Heart left ventricle (tissue), 16 donors: Measurements from ENCODE around the gene VPS35L. TPM values are rescaled to one million over a fixed set of nuclear protein-coding genes. Genes with fewer than 3 reads are reported as not detected.

ENCODE experiments used
- ATAC-seq, 4 donors: fragments of 200-7000 bp; cut with Tn5 transposase; one replicate each; pipeline ENCODE4 v1.9.1; 2020 to 2022; ENCODE audit warnings: moderate library complexity in 4 of 4, mild to moderate bottlenecking in 3 of 4, moderate number of reproducible peaks in 1 of 4
- DNase-seq, 5 donors: peaks; one replicate each; pipeline ENCODE4 v3.0.0-alpha.2; 2020
- H3K27ac ChIP-seq, 12 donors: fragments of 200-600 bp; sonication (generic) in 4 of 12; one replicate each; pipeline versions ENCODE4 v1.5.0 to v1.8.0; 2016 to 2022; ENCODE audit warnings: mild to moderate bottlenecking in 2 of 12
- H3K27me3 ChIP-seq, 9 donors: fragments of 200-600 bp; sonication (generic) in 2 of 9; one replicate each; pipeline versions ENCODE4 v1.5.1 to v1.8.0; 2016 to 2022; ENCODE audit warnings: mild to moderate bottlenecking in 3 of 9
- H3K36me3 ChIP-seq, 9 donors: fragments of 200-600 bp; sonication (generic) in 2 of 9; one replicate each; pipeline versions ENCODE4 v1.5.0 to v1.8.0; 2018 to 2022; ENCODE audit warnings: mild to moderate bottlenecking in 2 of 9
- H3K4me1 ChIP-seq, 12 donors: fragments of 200-600 bp; sonication (generic) in 4 of 12; one replicate each; pipeline versions ENCODE4 v1.5.0 to v1.8.0; 2016 to 2022; ENCODE audit warnings: mild to moderate bottlenecking in 3 of 12
- H3K4me3 ChIP-seq, 12 donors: fragments of 200-600 bp; sonication (generic) in 4 of 12; one replicate each; pipeline versions ENCODE4 v1.5.0 to v1.8.0; 2017 to 2022; ENCODE audit warnings: mild to moderate bottlenecking in 9 of 12, moderate library complexity in 4 of 12
- H3K9me3 ChIP-seq, 12 donors: fragments of 200-600 bp; sonication (generic) in 4 of 12; one replicate each; pipeline versions ENCODE4 v1.5.0 to v1.8.0; 2016 to 2022; ENCODE audit warnings: mild to moderate bottlenecking in 1 of 12
- CTCF ChIP-seq, 12 donors: fragments of 200-600 bp; sonication (generic) in 4 of 12; IDR thresholded peaks; one replicate each; pipeline versions ENCODE4 v1.5.0 to v1.8.0; 2018 to 2022; ENCODE audit warnings: antibody characterized with exemption in 12 of 12, mild to moderate bottlenecking in 5 of 12
- POLR2A ChIP-seq, 2 donors: fragments of 450-650 bp; IDR thresholded peaks; one replicate each; pipeline ENCODE4 v1.6.1; 2017; ENCODE audit warnings: antibody characterized with exemption in 2 of 2, mild to moderate bottlenecking in 2 of 2, moderate library complexity in 2 of 2
- WGBS, 4 donors: extraction: QIAGEN DNeasy Blood & Tissue Kit in 2 of 4; methylation state at CpG; one replicate each; pipeline versions ENCODE4 v1.1.5 to v1.1.7; 2013 to 2018; 5-methylcytosine and 5-hydroxymethylcytosine counted together
- intact Hi-C, 10 donors: fragments of 100-400 bp; cut with DNase I; formaldehyde crosslinking; loops; one replicate each; pipeline versions ENCODE4 v1.11.1 to v1.14.2; 2022
- polyA plus RNA-seq, 2 donors: library from polyadenylated mRNA; stranded (reverse); fragments of 200-250 nt; gene quantifications; one replicate each; pipeline ENCODE4 v1.2.3, GENCODE V29; 2013
- total RNA-seq, 9 donors: library from RNA; depleted of rRNA in 2 of 9; stranded (reverse); fragments of >200 nt in 2 of 9; fragmentation: NEBNext Ultra II Directional in 3 of 9; extraction: Animal tissue kit (Norgen Biotek cat#: 25700) in 3 of 9; gene quantifications; one replicate each; pipeline versions ENCODE4 v1.1.0 to v1.2.4, GENCODE V29; 2016 to 2023
- donor health status: ischemic (EF 13 %, LVEDD 7.1; RV severe dilation, severe dysfunction).
- donor health status: healthy with polysubstance abuse.
- donor health status: DM: no; HTN: yes; CAD: no.
- donor health status: DM: no; HTN: no; CAD: no.
- donor health status: ischemic (EF 25% LVEDD 6.9; RV normal size, moderate dysfunction).
- donor health status: ischemic (EF 25% LVEDD 5.7; RV mildly dilated, moderate dysfunction).
- donor health status: healthy.
- donor health status: DM: yes; HTN: yes; CAD: no.
- donor health status: ischemic (EF 35%, LVEDD 5.7; RV mildly dilated, moderate dysfunction).
- donor health status: nonischemic (EF 11% LVEDD 7.7; RV severe dilation, severe dysfunction).
- donor health status: DM: yes; HTN: yes; CAD: no.
- donor health status: PGD.
- donor health status: ischemic (EF 29% LVEDD 5.4; RV normal size, mild dysfunction).
- donor health status: nonischemic (EF 23%, LVEDD 6.1; RV moderate dilation, normal function).

VPS35L gene
- total and polyA plus RNA-seq, 11 donors: 13.7 to 47.3 (median 24.4) TPM

GRCh38 chr16:19749571-19750080 is 194.1 kb downstream of the VPS35L start:
- Histone ChIP-seq H3K27me3 (no peaks in the 10 kb centered on the region), H3K4me1 (peaks cover 0 to 78% (median 33%) of the 10 kb centered on the region in 12 donors), H3K27ac (peak overlapping the region in 5 of 12 donors; percentile 12 to 46 (median 33)), H3K9me3 (no peaks in the 10 kb centered on the region), H3K36me3 (no peaks in the 10 kb centered on the region), H3K4me3 (no peak overlapping the region)
- WGBS, 4 donors: 83 to 93% (median 86%) methylated on average over 4 of the region's 4 CpGs
- intact Hi-C loops: loop anchor here in 6 of 10 donors (5.0 to 10.0 kb wide), 6 partner anchors 32 to 135 kb away; partner anchors contain the start of genes IQCK (in 2 of the 6), KNOP1 (in 2 of the 6) and GPRC5B (in 1 of the 6)
- no peak for TF ChIP-seq POLR2A (IDR thresholded peaks at IDR 0.05)
- no peak for TF ChIP-seq CTCF (IDR thresholded peaks at IDR 0.05)
- ATAC-seq (no peak), DNase-seq (no peak)

Other genes with a start within 250 kb of the VPS35L start
- gene TMC5, start 137.8 kb upstream of the VPS35L start, total RNA-seq: 1 to 10 TPM in 1 of 9 donors, not detected in 8; 1.8 TPM
- not detected for gene TMC5, start 137.8 kb upstream of the VPS35L start, polyA plus RNA-seq
- 100 to 1,000 TPM in 5 of 9 donors, 10 to 100 TPM in 4; 77.7 to 134 (median 109) TPM for gene GDE1, start 33.6 kb upstream of the VPS35L start, total RNA-seq
- gene GDE1, start 33.6 kb upstream of the VPS35L start, polyA plus RNA-seq: 10 to 100 TPM; 53.3 to 80.9 TPM
- gene CCP110, start 31.8 kb upstream of the VPS35L start, total RNA-seq: 10 to 100 TPM in 3 of 9 donors, 1 to 10 TPM in 6; 5.6 to 13.5 (median 8.7) TPM
- 1 to 10 TPM; 3.1 to 5.3 TPM for gene CCP110, start 31.8 kb upstream of the VPS35L start, polyA plus RNA-seq
- 10 to 100 TPM in 1 of 9 donors, 1 to 10 TPM in 8; 6.3 to 11.5 (median 7.9) TPM for gene KNOP1, start 162.5 kb downstream of the VPS35L start, total RNA-seq
- 10 to 100 TPM in 1 of 2 donors, 1 to 10 TPM in 1; 9.1 to 12.1 TPM for gene KNOP1, start 162.5 kb downstream of the VPS35L start, polyA plus RNA-seq
- gene IQCK, start 162.6 kb downstream of the VPS35L start, total RNA-seq: 10 to 100 TPM in 3 of 9 donors, 1 to 10 TPM in 6; 5.7 to 17.4 (median 9.0) TPM
- 1 to 10 TPM; 5.6 to 9.6 TPM for gene IQCK, start 162.6 kb downstream of the VPS35L start, polyA plus RNA-seq